Fibroblast of peridontal ligament (primary cell): ENCODE data around the gene PLCL2.
"Not testable (repeated sequence)": the region's sequence is repeated elsewhere in the genome, so short reads cannot be mapped to it uniquely, and the experiment has no call there.

Experiments
- DNase-seq: peaks from one replicate; pipeline ENCODE4 v3.0.0-alpha.2; 2010; ENCODE audit errors: extremely low read depth

Gene PLCL2

GRCh38 chr3:16917256-16917935 is 32.6 kb downstream of the PLCL2 start:
- DNase-seq: peak; percentile 20

GRCh38 chr3:16917980-16918682 is 33.4 kb downstream of the PLCL2 start:
- DNase-seq: no peak

DNA sequence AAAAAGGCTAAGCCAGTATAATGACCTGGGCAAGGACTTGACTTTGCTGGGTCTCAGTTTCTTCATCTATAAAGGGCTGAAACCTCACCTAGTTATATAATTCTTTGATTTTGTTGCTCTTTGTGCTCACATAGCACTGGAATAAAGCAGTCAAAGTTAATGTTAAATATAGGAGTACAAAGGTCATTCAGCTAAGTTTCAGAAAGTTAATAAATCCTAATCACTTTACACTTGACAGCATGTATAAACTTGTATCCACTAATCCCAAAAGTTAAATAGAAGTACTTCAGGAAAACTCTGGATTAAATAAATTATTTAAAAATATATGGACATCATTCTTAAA is 33.9 kb downstream of the PLCL2 start:
- no peak for DNase-seq

DNA sequence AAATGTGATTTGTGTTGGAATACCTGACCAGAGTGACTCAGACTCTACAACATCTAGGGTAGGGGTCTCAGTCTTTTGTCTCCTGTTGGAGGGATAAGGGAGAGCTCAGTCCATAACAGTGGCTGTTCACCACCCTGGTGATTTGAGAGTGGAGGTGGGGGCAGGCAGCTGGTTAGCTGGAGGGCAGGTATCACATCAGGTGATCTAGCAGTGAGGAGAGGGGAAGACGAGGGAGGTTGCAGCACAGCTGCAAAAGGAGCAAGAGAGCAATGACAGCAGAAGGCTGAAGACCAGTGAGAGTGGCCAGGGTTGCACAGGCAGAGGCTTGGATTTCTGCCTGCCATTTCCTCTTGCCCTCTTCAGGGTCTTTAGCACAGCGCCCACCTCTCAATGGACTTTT is 38.4 kb downstream of the PLCL2 start:
- no peak for DNase-seq

DNA sequence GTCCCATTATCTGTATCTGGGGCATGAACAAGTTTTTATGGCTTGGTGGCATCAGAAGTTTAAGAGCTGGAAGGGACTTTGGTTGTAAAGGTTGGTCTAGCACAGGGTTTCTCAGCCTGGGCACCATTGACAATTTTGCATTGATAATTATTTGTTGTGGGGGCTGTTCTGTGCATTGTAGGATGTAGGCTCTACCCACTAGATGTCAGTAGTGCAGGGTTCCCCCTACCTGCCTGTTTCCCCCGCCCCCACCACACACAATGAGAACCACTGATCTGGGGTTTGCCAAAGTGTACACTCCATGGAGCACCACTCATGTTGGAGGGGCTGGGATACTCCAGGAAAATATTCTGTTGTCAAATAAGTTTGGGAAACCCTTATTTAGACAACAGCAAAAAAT is 42.7 kb downstream of the PLCL2 start:
- no peak for DNase-seq

DNA sequence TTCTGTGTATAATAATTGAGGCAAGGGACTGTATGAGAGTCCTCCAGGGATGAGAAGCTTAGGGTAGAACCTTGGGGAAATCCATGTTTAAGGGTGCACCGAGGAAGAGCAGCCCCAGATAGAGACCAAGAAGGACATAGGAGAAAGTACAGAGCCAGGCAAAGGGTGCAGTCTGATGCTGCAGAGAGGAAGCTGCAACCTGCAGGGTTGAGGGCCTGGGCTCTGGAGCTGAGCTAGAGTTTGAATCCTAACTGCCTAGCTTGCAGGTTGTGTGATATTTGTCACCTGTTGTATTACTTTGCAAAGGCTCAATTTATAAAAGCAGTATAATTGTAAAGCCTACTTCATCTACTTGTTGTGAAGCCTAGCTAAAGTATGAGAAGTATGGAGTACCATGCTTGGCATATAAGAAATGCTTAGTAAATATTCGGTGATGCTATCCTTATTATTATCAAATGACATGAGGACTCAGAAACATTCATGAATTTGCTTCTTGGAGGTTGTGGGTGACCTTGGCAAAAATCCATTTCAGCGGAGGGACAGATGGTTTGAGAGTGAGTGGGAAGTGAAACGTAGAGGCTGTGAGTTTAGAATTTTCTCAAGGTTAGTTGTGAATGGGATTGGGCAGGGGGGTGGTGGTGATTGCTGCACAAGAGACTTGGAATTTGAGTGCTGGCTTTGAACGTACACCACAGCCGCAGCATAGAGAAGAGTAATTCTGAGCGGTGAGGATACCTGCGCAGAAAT is 43.8 kb downstream of the PLCL2 start:
- no peak for DNase-seq

DNA sequence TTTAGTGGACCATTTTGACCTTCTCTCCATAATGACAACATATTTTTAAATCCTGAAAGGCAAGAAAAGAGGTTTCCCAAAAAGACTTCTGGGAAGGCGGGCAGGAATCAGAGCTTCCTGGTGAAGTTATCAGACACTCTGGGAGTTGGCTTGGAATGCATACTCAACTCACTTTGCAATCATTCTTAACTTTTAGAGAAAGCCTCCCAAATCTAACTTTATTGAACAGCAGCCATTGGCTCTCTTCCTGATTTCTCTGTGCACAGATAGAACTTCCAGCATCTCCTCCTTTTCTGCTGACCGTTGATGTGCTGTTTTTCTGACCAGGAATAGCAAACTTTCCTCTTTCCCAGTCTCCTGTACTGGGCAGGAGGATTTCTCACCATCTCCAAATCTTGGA is 44.6 kb downstream of the PLCL2 start:
- DNase-seq: no peak

DNA sequence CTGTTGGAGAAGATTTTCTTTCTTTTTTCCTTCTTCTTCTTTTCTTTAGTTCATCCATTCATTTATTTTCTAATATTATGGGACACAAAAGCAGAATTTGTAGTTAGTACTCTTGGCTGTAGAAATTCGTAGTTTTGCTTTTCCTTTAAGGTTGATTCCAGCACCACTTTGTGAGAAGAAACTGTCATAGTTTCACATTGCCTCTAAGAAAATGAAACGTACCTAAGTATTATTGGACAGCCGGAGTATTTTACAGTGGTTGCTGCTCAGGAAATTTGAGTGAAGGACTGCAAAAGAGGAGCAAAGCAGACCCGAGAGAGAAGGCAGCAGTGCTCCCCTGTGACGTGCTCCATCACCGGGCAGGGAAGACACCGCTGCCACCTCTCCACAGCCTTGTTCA is 48.1 kb downstream of the PLCL2 start:
- DNase-seq: peak; percentile 29

- peak; percentile 3 for DNase-seq
Measured at GRCh38 chr3:16935781-16936180, 51.0 kb downstream of the PLCL2 start.

DNA sequence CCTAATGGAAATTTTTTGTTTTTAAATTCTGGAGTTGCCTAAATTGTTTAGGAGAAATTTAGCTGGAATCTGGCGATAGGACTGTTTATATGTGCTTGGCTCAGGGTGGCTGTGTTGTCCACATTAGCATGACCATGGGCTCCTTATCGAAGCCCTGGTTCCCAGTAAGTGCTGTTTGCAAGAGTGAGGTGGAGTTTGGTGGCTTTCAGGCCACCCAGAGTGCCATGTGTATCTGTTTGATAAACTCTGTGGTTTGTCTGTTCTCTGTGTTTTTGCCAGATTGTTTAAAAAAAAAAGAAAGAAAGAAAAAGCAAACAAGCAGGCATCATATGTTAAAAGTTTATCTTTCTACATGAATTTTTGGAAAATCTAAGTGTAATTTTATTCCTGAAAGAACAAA is 51.5 kb downstream of the PLCL2 start:
- no peak for DNase-seq

GRCh38 chr3:16936676-16937230 is 52.0 kb downstream of the PLCL2 start:
- DNase-seq: no peak

DNA sequence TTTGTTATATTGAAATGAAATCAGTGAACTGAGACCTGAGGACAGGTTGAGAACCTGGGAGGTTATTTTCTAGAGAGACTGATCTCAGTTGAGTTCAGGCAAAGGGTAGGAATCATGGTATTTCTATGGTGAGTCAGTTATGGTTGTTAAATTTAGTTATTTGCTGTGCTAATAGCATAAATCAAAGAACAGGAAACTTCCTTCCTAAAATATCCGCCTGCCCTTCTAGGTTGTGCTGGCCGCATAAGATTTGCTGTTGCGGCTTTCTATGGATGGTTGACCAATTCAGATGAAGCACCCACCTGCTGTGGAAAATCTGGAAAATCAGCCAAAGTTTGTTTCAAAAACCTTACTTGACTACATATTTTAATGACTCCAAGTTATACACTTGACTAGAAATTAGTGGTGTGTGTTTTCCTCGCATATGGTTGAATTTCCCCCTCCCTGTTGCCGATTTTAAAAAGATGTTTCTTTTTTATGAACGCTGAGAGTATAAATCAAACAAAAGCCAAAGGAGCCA is 52.6 kb downstream of the PLCL2 start:
- no peak for DNase-seq

- DNase-seq: no peak
Measured at GRCh38 chr3:16940769-16941700, 56.3 kb downstream of the PLCL2 start.

GRCh38 chr3:16942955-16943354 is 58.2 kb downstream of the PLCL2 start:
- DNase-seq: no peak

DNA sequence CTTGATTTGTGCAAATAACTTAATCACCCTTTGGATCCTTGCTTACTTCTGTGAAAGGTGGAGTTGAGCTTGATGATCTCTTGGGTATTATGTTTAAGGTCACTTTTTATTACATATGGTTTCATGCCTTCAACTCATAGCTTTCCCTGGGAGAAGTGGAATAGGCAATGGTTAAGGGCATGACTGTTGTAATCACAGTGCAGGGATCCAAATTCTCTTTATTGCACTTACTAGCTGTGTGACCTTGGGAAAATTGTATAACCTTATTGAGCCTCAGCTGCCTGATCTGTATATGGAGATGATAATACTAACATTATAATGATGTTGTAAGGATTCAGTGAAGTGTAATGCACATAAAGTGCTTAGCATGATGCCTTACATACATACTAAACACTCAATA is 59.1 kb downstream of the PLCL2 start:
- no peak for DNase-seq

- no peak for DNase-seq
Measured at GRCh38 chr3:16944356-16944755, 59.6 kb downstream of the PLCL2 start.

DNA sequence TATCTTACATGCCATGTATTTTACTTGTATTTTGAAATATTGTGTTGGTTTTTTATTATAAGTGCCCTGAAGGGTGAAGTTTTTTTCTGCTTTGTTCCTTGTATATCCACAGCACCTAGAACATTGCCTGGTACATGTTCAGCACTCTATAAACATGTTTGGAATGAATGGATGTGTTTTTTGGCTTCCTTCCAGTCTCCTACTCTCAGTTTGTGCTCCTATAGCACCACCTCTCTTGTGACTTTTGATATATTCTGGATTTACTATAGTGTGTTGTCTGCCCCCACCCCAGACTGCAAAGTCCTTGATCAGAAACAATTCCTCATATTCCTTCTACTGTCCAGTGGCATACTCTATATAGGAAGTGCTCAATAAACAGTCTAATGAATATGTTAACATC is 60.6 kb downstream of the PLCL2 start:
- DNase-seq: peak; percentile 26

DNA sequence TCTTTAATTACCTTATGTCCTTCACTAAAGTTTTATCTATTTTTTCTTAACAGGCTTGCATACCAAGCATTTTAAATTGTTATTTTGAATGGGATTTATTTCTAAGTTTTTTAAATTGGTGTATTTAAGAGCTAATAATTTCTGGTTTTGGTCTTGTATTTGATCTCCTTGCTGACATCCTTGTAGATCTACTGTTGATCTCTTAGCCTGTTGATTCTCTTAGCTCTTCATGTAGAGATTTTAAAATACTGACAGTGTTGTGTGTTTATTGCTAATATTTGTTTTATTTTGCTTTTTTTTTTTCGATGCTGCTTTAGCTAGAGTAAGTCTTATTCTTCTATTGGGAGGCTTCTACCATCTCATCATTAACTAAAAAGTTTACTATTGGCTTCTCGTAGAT is 65.5 kb downstream of the PLCL2 start:
- DNase-seq: no peak

DNA sequence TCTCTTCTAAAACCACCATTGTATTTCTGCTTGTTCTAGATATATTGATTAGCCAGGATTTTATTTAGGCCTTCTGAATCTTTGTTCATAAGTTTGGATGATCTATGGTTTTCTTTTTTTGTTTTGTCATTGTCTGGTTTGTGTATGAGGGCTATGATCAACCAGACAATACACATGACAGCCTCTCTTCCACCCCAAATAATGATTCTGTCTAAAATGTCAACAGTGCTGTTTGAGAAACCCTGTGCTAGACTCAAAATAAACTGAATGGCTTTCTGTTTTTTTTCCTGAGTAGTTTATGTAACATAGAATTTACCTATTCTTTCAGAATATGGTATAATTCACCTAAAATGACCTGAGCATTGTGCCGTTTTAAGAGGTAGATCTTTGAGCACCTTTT is 66.1 kb downstream of the PLCL2 start:
- no peak for DNase-seq

DNA sequence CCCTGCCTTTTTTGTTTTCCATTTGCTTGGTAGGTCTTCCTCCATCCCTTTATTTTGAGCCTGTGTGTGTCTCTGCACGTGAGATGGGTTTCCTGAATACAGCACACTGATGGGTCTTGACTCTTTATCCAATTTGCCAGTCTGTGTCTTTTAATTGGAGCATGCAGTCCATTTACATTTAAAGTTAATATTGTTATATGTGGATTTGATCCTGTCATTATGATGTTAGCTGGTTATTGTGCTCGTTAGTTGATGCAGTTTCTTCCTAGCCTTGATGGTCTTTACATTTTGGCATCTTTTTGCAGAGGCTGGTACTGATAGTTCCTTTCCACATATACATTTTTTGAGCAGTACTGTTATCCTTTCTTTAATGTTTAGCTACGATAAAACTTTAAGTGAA is 73.1 kb downstream of the PLCL2 start:
- not testable (repeated sequence) for DNase-seq

DNA sequence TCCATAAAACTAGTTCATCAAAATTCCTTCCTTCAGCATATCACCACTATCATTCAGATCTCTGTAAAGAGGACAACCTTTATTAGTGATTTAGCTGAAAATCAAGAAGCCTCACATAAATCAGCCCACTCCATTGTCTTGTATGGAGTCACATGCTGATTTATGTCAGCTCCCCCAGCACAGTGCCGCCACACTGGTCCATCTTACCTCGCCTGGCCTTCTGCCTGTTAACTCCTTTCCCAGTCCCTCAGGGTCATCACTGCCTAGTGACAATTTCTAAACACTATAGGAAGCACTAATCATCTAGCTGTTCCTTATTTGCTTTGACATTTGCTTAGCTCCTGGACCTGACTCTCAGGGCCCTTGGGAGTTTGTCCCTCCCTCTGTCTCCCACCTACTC is 75.4 kb downstream of the PLCL2 start:
- DNase-seq: no peak
